ENCODE results near the gene MTARC2.

GRCh38 chr1:220796530-220796929 is 48.4 kb downstream of the MTARC2 start:
- TF ChIP-seq CTCF (IDR thresholded peaks at IDR 0.05) (no peak), EZH2 (IDR thresholded peaks at IDR 0.05) (no peak)
